Erythroblast (primary cell): ENCODE data around the gene SOX15.
A peak's percentile ranks its signal among the peaks of the same experiment; 100 is the strongest.

ENCODE experiments used
- DNase-seq, 2 experiments: peaks; one replicate each; lab custom pipeline; 2025; lab: John Stamatoyannopoulos, UW
- GATA1 ChIP-seq: IDR thresholded peaks from 2 replicates; pipeline ENCODE4 v1.6.1; 2011; ENCODE audit warnings: low read depth, mild to moderate bottlenecking, control low read depth, low read length, moderate library complexity
- POLR2A ChIP-seq: IDR thresholded peaks from 2 replicates; pipeline ENCODE4 v1.6.1; 2011; ENCODE audit warnings: mild to moderate bottlenecking, low read length

Gene SOX15

GRCh38 chr17:7550344-7550743 is 39.5 kb downstream of the SOX15 start:
- DNase-seq = no peak
- TF ChIP-seq GATA1 = no peak
- TF ChIP-seq POLR2A = no peak

DNA sequence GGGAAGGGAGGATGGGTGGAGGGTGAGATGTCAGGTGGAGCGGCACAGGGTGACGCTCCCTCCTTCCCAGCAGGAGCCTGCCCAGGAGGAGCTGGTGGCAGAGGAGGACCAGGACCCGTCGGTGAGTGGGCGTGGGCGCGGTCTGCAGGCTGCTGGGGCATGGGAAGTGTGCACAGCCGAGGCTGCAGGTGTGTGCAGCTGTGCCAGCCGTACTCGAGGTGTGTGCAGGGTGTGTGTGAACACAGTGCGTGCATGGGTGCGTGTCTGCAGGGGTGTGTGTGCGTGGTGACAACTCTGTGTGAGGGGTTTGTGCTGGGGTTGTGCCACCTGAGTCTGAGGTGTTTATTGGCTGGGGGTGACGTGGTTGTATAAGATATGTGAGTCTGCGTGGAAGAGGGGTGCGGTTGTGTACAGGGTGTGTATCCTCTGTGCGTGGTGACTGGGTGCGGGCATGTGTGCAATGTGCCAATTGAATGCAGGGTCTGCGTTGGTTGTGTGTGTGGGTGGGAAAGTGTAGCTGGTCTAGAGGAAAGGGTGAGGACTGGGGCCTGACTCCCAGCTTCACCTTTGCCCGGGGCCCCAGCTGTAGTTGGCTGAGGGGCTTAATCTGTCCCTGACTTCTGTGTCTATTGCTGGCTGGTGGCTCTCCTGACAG is 40.4 kb downstream of the SOX15 start:
- DNase-seq = no peak
- TF ChIP-seq GATA1 (no peak), POLR2A (no peak)

- no peak for TF ChIP-seq GATA1
- TF ChIP-seq POLR2A = no peak
Measured at GRCh38 chr17:7548585-7549400, 41.1 kb downstream of the SOX15 start, which contains the start of gene TNFSF12. TSS of gene TNFSF12 (plus strand) at chr17:7549058. CDS start at chr17:7549154, 96 bp downstream.

GRCh38 chr17:7544911-7545310 is 45.0 kb downstream of the SOX15 start:
- TF ChIP-seq POLR2A (no peak), GATA1 (no peak)
- no peak for DNase-seq

More at GRCh38 chr17:7548585-7549400, 41.1 kb downstream of the SOX15 start, which contains the start of gene TNFSF12:
- peak in 1 of 2 experiments; percentile 35 for DNase-seq

- no peak for TF ChIP-seq GATA1
- no peak for TF ChIP-seq POLR2A
- DNase-seq = no peak
Measured at GRCh38 chr17:7541074-7541621, 48.7 kb downstream of the SOX15 start.

DNA sequence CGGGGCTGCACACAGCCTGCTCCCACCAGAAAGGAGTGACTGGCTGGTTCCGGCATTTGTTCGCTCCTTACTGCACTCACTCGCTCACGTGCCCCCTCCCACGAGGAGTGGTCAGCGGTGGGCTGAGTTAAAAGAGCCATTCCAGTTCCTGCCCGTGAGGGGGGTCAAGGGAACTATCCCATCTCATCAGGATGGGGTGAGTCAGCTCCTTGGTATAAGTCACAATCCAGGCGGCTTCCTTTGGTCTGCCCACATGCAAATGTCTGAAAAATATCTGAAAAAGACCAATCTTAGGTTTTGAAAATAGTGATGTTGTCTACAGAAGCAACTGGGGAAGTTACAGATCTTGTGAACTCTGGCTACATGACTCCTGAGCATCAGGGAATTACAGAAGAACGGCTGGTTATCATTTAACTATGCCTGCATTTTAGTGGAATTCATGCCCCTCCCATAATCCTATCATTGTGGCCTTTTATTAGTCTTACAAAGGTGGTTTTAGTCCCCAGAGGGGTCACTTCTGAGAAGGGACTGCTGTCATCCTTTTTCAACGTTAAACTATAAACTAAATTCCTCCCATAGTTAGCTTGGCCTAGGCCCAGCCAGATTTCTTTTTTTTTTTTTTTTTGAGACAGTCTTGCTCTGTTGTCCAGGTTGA is 50.9 kb downstream of the SOX15 start:
- DNase-seq = no peak
- no peak for TF ChIP-seq POLR2A
- TF ChIP-seq GATA1 = no peak
